Measurements from ENCODE around the gene CEACAM7. TPM values are rescaled to one million over a fixed set of nuclear protein-coding genes. Genes with fewer than 3 reads are reported as not detected.

The CEACAM7 gene
- total and polyA plus RNA-seq, 10 of the 15 experiments (the other 5 are each of a cell fraction or from before 2014, with no cell fraction given), result not detected

GRCh38 chr19:41708481-41708880 lies 20.4 kb upstream of the CEACAM7 start, which contains the start of gene CEACAM5:
Gene CEACAM5, plus strand, starts transcription at chr19:41708626. Its CDS starts 106 bp downstream, at chr19:41708732.
- Histone ChIP-seq H3K4me2 (ENCODE audit: control insufficient read depth, insufficient read depth) (no peak within 1 kb of the TSS), H3K4me1 (ENCODE audit: control insufficient read depth, insufficient read depth, low read length) (no peaks in the 10 kb centered on the region), H3K79me2 (ENCODE audit: control insufficient read depth, insufficient read depth, low read length) (no peaks in the 10 kb centered on the region), H3K9ac (ENCODE audit: control insufficient read depth, insufficient read depth, low read length) (no peak within 1 kb of the TSS), H3K9me3 (replicated peaks; ENCODE audit: control insufficient read depth, insufficient read depth, low read length) (no peaks in the 10 kb centered on the region), H3K36me3 (ENCODE audit: control insufficient read depth in 2 of 2, insufficient read depth in 2 of 2, low read length in 1 of 2) (no peaks in the 10 kb centered on the region), H2AFZ (ENCODE audit: control insufficient read depth, low read depth, low read length) (no peak within 1 kb of the TSS), H3K27ac (ENCODE audit: control insufficient read depth, insufficient read depth) (no peak within 1 kb of the TSS), H3K4me3 (no peak within 1 kb of the TSS), H3K27me3 (replicated peaks in 1 of 2; ENCODE audit: control insufficient read depth in 2 of 2, insufficient read depth in 2 of 2, low read length in 1 of 2) (peaks cover 3 to 4% of the 10 kb centered on the region in 2 experiments; a peak in 3 of 4 replicates), H4K20me1 (ENCODE audit: control insufficient read depth, insufficient read depth) (no peaks in the 10 kb centered on the region)
- ATAC-seq (no peak), DNase-seq (ENCODE audit: low read depth, low spot score) (no peak), FAIRE-seq (no peak)
- RAD21 ChIA-PET (ENCODE audit: unreplicated experiment), result no interaction called here
- WGBS (ENCODE audit: insufficient coverage, insufficient replicate concordance, low lambda C conversion rate, missing lambda C conversion rate), result 0% methylated on average over 4 of the region's 4 CpGs
- SMC1A ChIA-PET (ENCODE audit: uncharacterized antibody, unreplicated experiment), result no interaction called here
- POLR2A ChIA-PET, result no interaction called here
- CTCF ChIA-PET, result no interaction called here
- no TSS peak for BruUV-seq (replicated peaks)
- intact Hi-C loops (cut with micrococcal nuclease; ENCODE audit: unreplicated experiment), result no loop called here
- in situ Hi-C loops (cut with MboI), result no loop called here
- TF ChIP-seq KDM1A (IDR thresholded peaks at IDR 0.05; ENCODE audit: borderline replicate concordance) (no peak), WRNIP1 (IDR thresholded peaks at IDR 0.05; ENCODE audit: borderline replicate concordance, low read depth, low read length) (no peak), YBX1 (IDR thresholded peaks at IDR 0.05) (no peak), IRF4 (IDR thresholded peaks at IDR 0.05; ENCODE audit: low read depth, low read length) (no peak), ETV6 (conservative IDR thresholded peaks at IDR 0.05 in 1 of 2, IDR thresholded peaks at IDR 0.05 in 1 of 2; ENCODE audit: borderline replicate concordance in 1 of 2, low read depth in 1 of 2) (no peak), ELK1 (IDR thresholded peaks at IDR 0.05; ENCODE audit: low read depth, low read length) (no peak), STAT3 (IDR thresholded peaks at IDR 0.05; ENCODE audit: low read depth, low read length) (no peak), RCOR1 (conservative IDR thresholded peaks at IDR 0.05; ENCODE audit: low read depth, low read length) (no peak), SUZ12 (IDR thresholded peaks at IDR 0.05; ENCODE audit: unreplicated experiment) (no peak)
